ENCODE measurements around the gene ALKBH3.

The ALKBH3 gene

DNA sequence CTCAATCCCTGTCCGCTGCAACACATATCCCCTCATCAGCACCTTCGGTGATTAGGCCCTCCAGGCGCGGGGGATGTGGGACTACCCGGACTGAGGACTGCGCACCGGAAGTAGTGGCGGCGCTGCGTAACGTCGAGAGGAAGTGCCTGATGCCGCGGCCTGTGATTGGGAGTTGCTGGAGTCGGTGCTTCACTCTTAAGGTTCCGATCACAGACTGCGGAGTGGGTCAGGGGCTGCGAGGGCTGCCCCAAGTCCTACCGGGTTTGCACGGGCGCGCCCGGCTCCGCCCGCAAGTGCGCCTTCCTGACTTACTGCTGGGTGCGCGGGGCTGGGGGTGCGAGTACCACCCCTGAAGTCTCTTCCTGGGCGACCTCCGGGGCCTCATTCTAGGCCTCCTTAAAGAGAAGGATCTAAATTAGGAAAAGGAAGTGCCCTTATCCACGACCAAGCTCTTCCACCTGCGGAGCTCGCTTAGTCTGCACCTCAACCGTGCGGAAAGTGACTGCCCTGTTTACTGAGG lies at the start of gene ALKBH3:
ALKBH3 (plus strand) TSS at position 192 of the 520 bp plus-strand sequence. CDS start 1,822 bp downstream, outside the sequence.
- DNase-seq = peak; percentile 55 to 88

- peak in 1 of 2 donors; percentile 81 for DNase-seq
Measured at GRCh38 chr11:43830928-43831440, 49.6 kb upstream of the ALKBH3 start.

DNA sequence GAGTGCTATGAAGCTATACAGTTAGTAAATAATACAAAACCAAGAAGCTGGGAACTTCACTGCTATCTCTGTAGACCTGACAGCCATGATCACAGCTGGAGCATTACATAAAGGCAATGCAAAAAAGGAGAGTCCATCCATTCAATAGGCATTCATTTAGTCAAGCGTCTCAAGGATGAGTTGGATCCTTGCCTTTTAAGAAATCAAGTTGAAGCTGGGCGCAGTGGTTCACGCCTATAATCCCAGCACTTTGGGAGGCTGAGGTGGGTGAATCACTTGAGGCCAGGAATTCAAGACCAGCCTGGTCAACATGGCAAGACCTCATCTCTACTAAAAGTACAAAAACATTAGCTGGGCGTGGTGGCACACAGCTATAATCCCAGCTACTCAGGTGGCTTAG lies 48.1 kb upstream of the ALKBH3 start:
- no peak for DNase-seq

DNA sequence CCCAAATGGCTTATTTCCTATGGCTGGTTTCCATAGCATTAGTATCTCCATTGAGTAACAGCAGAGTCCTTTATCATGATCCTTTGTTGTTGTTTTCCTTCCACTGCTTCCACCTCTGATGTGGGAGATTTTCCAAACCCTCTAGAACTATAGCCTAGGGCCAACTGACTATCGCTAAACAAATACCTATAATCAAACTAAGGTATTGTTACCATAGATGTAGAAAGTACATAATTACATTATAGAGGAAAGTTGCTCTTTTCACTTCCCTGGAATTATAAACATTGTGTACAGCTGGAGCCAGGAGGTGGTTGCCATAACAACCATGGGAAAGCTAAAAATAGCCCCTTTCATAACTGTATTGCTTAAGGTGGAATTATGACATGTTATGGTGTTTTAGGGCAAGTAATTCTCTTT lies 47.0 kb upstream of the ALKBH3 start:
- no peak for DNase-seq

GRCh38 chr11:43834286-43834685 lies 46.3 kb upstream of the ALKBH3 start:
- no peak for DNase-seq

GRCh38 chr11:43835104-43835503 lies 45.5 kb upstream of the ALKBH3 start:
- DNase-seq = no peak

- no peak for DNase-seq
Measured at GRCh38 chr11:43837879-43838278, 42.8 kb upstream of the ALKBH3 start.

GRCh38 chr11:43842021-43842420 lies 38.6 kb upstream of the ALKBH3 start:
- no peak for DNase-seq

DNA sequence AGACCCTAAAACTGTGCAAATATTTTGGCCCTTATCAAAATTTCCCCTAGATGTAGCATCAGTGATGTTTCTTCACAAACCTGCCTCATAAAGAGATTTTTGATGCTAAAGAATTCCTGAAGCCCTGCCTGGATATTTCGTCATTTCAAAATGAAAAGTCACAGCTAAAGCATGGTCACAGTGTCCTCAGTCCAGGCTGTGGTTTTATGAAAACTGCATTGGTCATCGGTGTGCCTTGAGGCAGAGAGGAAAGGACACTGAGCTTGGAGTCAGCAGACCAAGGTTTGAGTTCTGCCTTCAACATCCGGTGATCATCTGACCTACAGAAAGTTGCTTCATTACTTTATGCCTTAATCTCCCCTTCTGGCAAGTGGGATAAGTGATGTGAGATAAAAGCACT lies 34.8 kb upstream of the ALKBH3 start:
- DNase-seq = no peak

GRCh38 chr11:43852057-43852636 lies 28.5 kb upstream of the ALKBH3 start:
- peak in 1 of 2 donors; percentile 47 for DNase-seq

DNA sequence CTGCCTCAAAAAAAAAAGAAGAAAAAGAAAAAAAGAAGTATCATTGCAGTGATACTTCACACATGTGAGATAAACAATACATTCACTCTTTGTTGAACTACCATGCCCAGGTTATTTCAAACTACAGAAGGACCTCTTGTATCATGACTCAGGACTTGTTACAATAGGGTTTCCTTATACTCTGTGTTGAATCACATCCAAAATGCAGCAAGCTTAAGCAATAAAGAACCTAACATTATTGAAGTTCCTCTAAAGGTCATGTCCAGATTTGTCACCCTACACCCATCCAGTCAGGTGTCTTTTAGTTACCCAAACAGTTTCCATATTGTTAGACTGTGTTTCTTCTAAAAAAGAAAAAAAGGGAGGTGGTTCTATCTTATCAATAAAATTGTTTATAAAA lies 26.9 kb upstream of the ALKBH3 start:
- DNase-seq = no peak

DNA sequence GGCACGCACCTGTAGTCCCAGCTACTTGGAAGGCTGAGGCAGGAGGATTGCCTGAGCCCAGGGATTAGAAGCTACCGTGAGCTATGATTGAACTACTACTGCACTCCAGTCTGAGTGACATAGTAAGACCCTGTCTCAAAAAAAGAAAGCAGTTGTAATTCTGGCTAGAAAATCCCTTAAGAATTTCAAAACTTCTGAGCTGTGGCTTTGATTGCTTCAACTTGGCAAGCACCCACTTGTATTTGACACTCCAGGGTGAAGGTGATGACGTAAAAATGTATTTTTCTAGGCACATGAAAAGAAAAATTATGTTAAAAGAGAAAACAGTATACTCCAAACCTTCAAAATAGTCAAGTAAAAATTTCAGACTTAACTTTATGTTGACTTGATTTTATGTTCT lies 23.6 kb upstream of the ALKBH3 start:
- DNase-seq = no peak

- no peak for DNase-seq
Measured at GRCh38 chr11:43861141-43861540, 19.5 kb upstream of the ALKBH3 start.

- no peak for DNase-seq
Measured at GRCh38 chr11:43866520-43866919, 14.1 kb upstream of the ALKBH3 start.

- DNase-seq = no peak
Measured at GRCh38 chr11:43866969-43867368, 13.7 kb upstream of the ALKBH3 start.

- DNase-seq = peak; percentile 8 to 94
Measured at GRCh38 chr11:43868852-43869567, 11.6 kb upstream of the ALKBH3 start.

DNA sequence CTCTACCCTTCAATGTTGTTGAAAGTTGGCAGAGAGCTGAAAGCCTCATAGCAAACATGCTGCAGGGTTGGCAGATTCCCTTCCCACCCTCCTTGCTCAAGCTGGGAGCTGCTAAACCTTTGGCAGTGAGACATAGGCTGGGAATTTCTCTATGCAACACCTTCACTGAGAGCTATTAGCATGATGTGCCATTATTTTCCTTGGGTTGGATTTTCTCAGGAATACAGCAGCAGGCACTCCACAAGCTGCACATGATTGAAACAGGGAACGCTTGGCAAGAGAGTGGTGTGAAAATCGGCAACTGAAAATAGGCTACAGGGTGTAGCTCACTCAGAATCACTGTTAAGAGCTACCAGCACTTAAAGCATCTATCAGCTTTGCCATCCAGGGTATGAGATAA lies 9.6 kb upstream of the ALKBH3 start:
- no peak for DNase-seq

GRCh38 chr11:43872995-43873394 lies 7.6 kb upstream of the ALKBH3 start:
- DNase-seq = no peak

- no peak for DNase-seq
Measured at GRCh38 chr11:43874078-43874477, 6.6 kb upstream of the ALKBH3 start.

GRCh38 chr11:43874738-43875137 lies 5.9 kb upstream of the ALKBH3 start:
- DNase-seq = no peak

- DNase-seq = no peak
Measured at GRCh38 chr11:43879789-43880639, 617 bp upstream of the ALKBH3 start.

DNA sequence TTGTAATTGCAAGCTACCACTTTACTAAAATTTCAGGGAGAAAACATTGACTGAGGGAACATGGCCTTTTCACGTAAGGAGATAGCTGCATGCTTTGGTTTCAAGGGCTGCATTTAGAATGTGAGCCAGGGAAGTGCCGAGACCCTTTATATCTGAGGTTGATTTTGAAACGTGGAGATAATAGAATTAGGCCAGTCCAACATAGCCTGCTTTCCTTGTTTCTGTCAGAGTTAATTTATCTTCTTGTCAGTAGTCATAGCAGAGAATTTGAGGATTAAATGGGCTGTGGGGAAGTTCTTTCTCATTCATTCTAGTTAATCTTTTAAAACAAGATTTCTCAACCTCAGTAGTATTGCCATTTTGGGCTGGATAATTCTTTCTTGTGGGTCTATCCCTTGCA lies 12.2 kb downstream of the ALKBH3 start:
- no peak for DNase-seq

GRCh38 chr11:43894546-43894945 lies 13.9 kb downstream of the ALKBH3 start:
- DNase-seq = no peak
